GM23338 (cell line): ENCODE results near the gene CCDC184. TPM values are rescaled to one million over a fixed set of nuclear protein-coding genes. Genes with fewer than 3 reads are reported as not detected.

Experiments
- ATAC-seq: fragments of 200-7000 bp; cut with Tn5 transposase; 3 replicates; pipeline ENCODE4 v1.9.1; 2020
- DNase-seq: peaks from one replicate; pipeline ENCODE4 v3.0.0-alpha.2; 2015; ENCODE audit warnings: low spot score
- H2AFZ ChIP-seq: fragments of 200-600 bp; sonication (generic); 2 replicates; pipeline ENCODE4 v1.8.0; 2016; ENCODE audit warnings: antibody characterized with exemption, mild to moderate bottlenecking, moderate library complexity
- H3F3A ChIP-seq: fragments of 200-600 bp; sonication (generic); replicated peaks from 2 replicates; pipeline ENCODE4 v1.8.0; 2017; ENCODE audit warnings: antibody characterized with exemption, mixed run types, low read depth
- H3K27ac ChIP-seq: fragments of 200-600 bp; sonication (generic); 2 replicates; pipeline ENCODE4 v1.6.1; 2016; ENCODE audit warnings: low read depth
- H3K27me3 ChIP-seq: fragments of 200-600 bp; sonication (generic); 2 replicates; pipeline ENCODE4 v1.8.0; 2016; ENCODE audit warnings: mild to moderate bottlenecking, mixed run types, moderate library complexity; ENCODE audit not compliant: insufficient read depth
- H3K36me3 ChIP-seq: fragments of 200-600 bp; sonication (generic); 2 replicates; pipeline ENCODE4 v1.8.0; 2016; ENCODE audit warnings: mild to moderate bottlenecking; ENCODE audit not compliant: insufficient read depth
- H3K4me1 ChIP-seq: fragments of 200-600 bp; sonication (generic); 2 replicates; pipeline ENCODE4 v1.8.0; 2016; ENCODE audit warnings: mild to moderate bottlenecking, moderate library complexity; ENCODE audit not compliant: insufficient read depth
- H3K4me2 ChIP-seq: fragments of 200-600 bp; sonication (generic); 2 replicates; pipeline ENCODE4 v1.7.1; 2017; ENCODE audit warnings: mixed run types
- H3K4me3 ChIP-seq: fragments of 200-600 bp; sonication (generic); 2 replicates; pipeline ENCODE4 v1.6.1; 2016; ENCODE audit warnings: mixed run types
- H3K79me2 ChIP-seq: fragments of 200-600 bp; sonication (generic); replicated peaks from 2 replicates; pipeline ENCODE4 v1.8.0; 2017; ENCODE audit warnings: mild to moderate bottlenecking; ENCODE audit not compliant: insufficient read depth
- H3K9me2 ChIP-seq: fragments of 200-600 bp; sonication (generic); 2 replicates; pipeline ENCODE4 v1.8.0; 2017; ENCODE audit not compliant: insufficient read depth
- H4K20me1 ChIP-seq: fragments of 200-600 bp; sonication (generic); replicated peaks from 2 replicates; pipeline ENCODE4 v1.8.0; 2017; ENCODE audit warnings: mild to moderate bottlenecking; ENCODE audit not compliant: insufficient read depth
- H3K27ac Mint-ChIP-seq: 2 replicates; pipeline ENCODE4 v1.8.0; 2020; ENCODE audit warnings: inconsistent platforms, mild to moderate bottlenecking, moderate library complexity, mixed read lengths
- H3K27me3 Mint-ChIP-seq: 3 replicates; pipeline ENCODE4 v1.8.0; 2022; ENCODE audit warnings: low read depth, mild to moderate bottlenecking, moderate library complexity, mixed read lengths, inconsistent platforms; ENCODE audit not compliant: insufficient read depth, poor library complexity
- H3K36me3 Mint-ChIP-seq: 3 replicates; pipeline ENCODE4 v1.8.0; 2021; ENCODE audit warnings: low read depth, mild to moderate bottlenecking, inconsistent platforms, moderate library complexity, mixed read lengths
- H3K4me1 Mint-ChIP-seq: 3 replicates; pipeline ENCODE4 v1.8.0; 2020; ENCODE audit warnings: mild to moderate bottlenecking, inconsistent platforms, mixed read lengths
- H3K4me3 Mint-ChIP-seq: 3 replicates; pipeline ENCODE4 v1.8.0; 2021; ENCODE audit warnings: moderate library complexity, mild to moderate bottlenecking, inconsistent platforms, mixed read lengths
- H3K9me3 Mint-ChIP-seq: 3 replicates; pipeline ENCODE4 v1.8.0; 2020; ENCODE audit warnings: moderate library complexity, mild to moderate bottlenecking, inconsistent platforms, mixed read lengths
- CREB1 ChIP-seq: fragments of 250-450 bp; sonication (Bioruptor Pico); IDR thresholded peaks from 2 replicates; pipeline ENCODE4 v1.5.0; 2020; ENCODE audit warnings: low read depth, mild to moderate bottlenecking, moderate library complexity
- ETS1 ChIP-seq: IDR thresholded peaks from 2 replicates; pipeline ENCODE4 v1.6.1; 2016; ENCODE audit warnings: antibody characterized with exemption
- EZH2 ChIP-seq: fragments of 200-600 bp; sonication (generic); IDR thresholded peaks from one replicate; pipeline ENCODE4 v1.8.0; 2017; ENCODE audit warnings: antibody characterized with exemption, mild to moderate bottlenecking, low read depth; ENCODE audit not compliant: unreplicated experiment
- EZH2phosphoT487 ChIP-seq: fragments of 200-600 bp; sonication (generic); IDR thresholded peaks from one replicate; pipeline ENCODE4 v1.8.1; 2018; ENCODE audit warnings: antibody characterized with exemption; ENCODE audit not compliant: unreplicated experiment
- JUNB ChIP-seq: IDR thresholded peaks from one replicate; pipeline ENCODE4 v1.6.1; 2016; ENCODE audit warnings: antibody characterized with exemption; ENCODE audit not compliant: unreplicated experiment
- POLR2AphosphoS5 ChIP-seq: IDR thresholded peaks from 2 replicates; pipeline ENCODE4 v1.6.1; 2016; ENCODE audit warnings: antibody characterized with exemption, low read depth
- REST ChIP-seq: IDR thresholded peaks from one replicate; pipeline ENCODE4 v1.6.1; 2018; ENCODE audit warnings: antibody characterized with exemption; ENCODE audit not compliant: unreplicated experiment
- STAT1 ChIP-seq: IDR thresholded peaks from one replicate; pipeline ENCODE4 v1.6.1; 2016; ENCODE audit warnings: antibody characterized with exemption; ENCODE audit not compliant: unreplicated experiment
- ZNF114 ChIP-seq: fragments of 250-450 bp; sonication (Bioruptor Pico); IDR thresholded peaks from 2 replicates; pipeline ENCODE4 v1.5.0; 2020; ENCODE audit warnings: mild to moderate bottlenecking, moderate library complexity
- ZNF331 ChIP-seq: fragments of 250-450 bp; sonication (Bioruptor Pico); IDR thresholded peaks from 2 replicates; pipeline ENCODE4 v1.5.0; 2020; ENCODE audit warnings: low read depth, mild to moderate bottlenecking, moderate library complexity
- ZNF462 ChIP-seq: fragments of 250-450 bp; sonication (Bioruptor Pico); IDR thresholded peaks from 2 replicates; pipeline ENCODE4 v1.5.0; 2020; ENCODE audit warnings: mild to moderate bottlenecking, moderate library complexity
- polyA plus RNA-seq: library from polyadenylated mRNA; unstranded; fragments of >200 nt; fragmentation: Nextera tagmentation; extraction: Ambion mirVana; gene quantifications from 2 replicates; pipeline ENCODE4 v1.2.1, GENCODE V29; 2016
- total RNA-seq: library from RNA; depleted of rRNA; stranded (reverse); fragments of >200 nt; shearing (Covaris generic); gene quantifications from 2 replicates; pipeline ENCODE4 v1.2.3, GENCODE V29; 2014

Gene CCDC184
- total and polyA plus RNA-seq, 2 experiments from 2014 or later = 1.8 to 2.8 TPM

GRCh38 chr12:48179466-48179865 lies 4.0 kb upstream of the CCDC184 start (continued):
- TF ChIP-seq ZNF462 = no peak
- no peak for TF ChIP-seq ZNF114
- no peak for TF ChIP-seq CREB1 (CRISPR knock-in tag)
- TF ChIP-seq EZH2phosphoT487 = no peak
- no peak for TF ChIP-seq STAT1
- no peak for TF ChIP-seq ETS1
- no peak for TF ChIP-seq JUNB
- no peak for TF ChIP-seq ZNF331
- no peak for TF ChIP-seq POLR2AphosphoS5

GRCh38 chr12:48180424-48180823 lies 3.0 kb upstream of the CCDC184 start:
- Histone ChIP-seq H3F3A (peaks cover 3% of the 10 kb centered on the region; the same call in 1 of the 2 replicates), H3K4me2 (no peak overlapping the region), H3K79me2 (no peaks in the 10 kb centered on the region), H3K36me3 (no peaks in the 10 kb centered on the region), H3K27ac (no peak overlapping the region), H4K20me1 (no peaks in the 10 kb centered on the region), H3K4me3 (no peak overlapping the region), H3K27me3 (peaks cover 53% of the 10 kb centered on the region), H3K9me2 (no peaks in the 10 kb centered on the region), H3K4me1 (peaks cover 32% of the 10 kb centered on the region), H2AFZ (no peak overlapping the region)
- TF ChIP-seq ETS1 (no peak), REST (no peak), JUNB (no peak), CREB1 (CRISPR knock-in tag) (no peak), ZNF114 (no peak), EZH2 (no peak)
- H3K27ac Mint-ChIP-seq = no peak overlapping the region
- ATAC-seq (no peak), DNase-seq (no peak)
- no peaks in the 10 kb centered on the region for H3K9me3 Mint-ChIP-seq
- H3K27me3 Mint-ChIP-seq = peaks cover 37% of the 10 kb centered on the region
- H3K4me1 Mint-ChIP-seq = peaks cover 39% of the 10 kb centered on the region
- no peak overlapping the region for H3K4me3 Mint-ChIP-seq
- no peaks in the 10 kb centered on the region for H3K36me3 Mint-ChIP-seq
